ENCODE measurements around the gene PDLIM3. TPM values are rescaled to one million over a fixed set of nuclear protein-coding genes. Genes with fewer than 3 reads are reported as not detected.

The PDLIM3 gene
- total RNA-seq, 1 donor from 2014 or later = 1.4 TPM

- Mint-ChIP-seq H3K4me1 (peaks cover 17% of the 10 kb centered on the region), H3K9me3 (no peaks in the 10 kb centered on the region), H3K27ac (no peak overlapping the region), H3K4me3 (no peak overlapping the region), H3K36me3 (no peaks in the 10 kb centered on the region), H3K27me3 (ENCODE audit: insufficient read depth, low read depth) (peaks cover 5% of the 10 kb centered on the region)
- DNase-seq (ENCODE audit: low spot score) = no peak
- no peak overlapping the region for H3K9ac ChIP-seq
- no peaks in the 10 kb centered on the region for H3K79me2 ChIP-seq (ENCODE audit: low read depth)
- no peak overlapping the region for H3K4me2 ChIP-seq
- peaks cover 3% of the 10 kb centered on the region for H3K4me1 ChIP-seq
- H3K27me3 ChIP-seq = peaks cover 21% of the 10 kb centered on the region
- H3K27ac ChIP-seq = no peak overlapping the region
- no peaks in the 10 kb centered on the region for H3K9me3 ChIP-seq (ENCODE audit: low read depth)
- no peaks in the 10 kb centered on the region for H3F3A ChIP-seq (ENCODE audit: low read depth)
- H3K36me3 ChIP-seq = no peaks in the 10 kb centered on the region
- no peaks in the 10 kb centered on the region for H4K20me1 ChIP-seq (ENCODE audit: low read depth)
- no peak for TF ChIP-seq CTCF (IDR thresholded peaks at IDR 0.05)
- no peak for TF ChIP-seq EZH2 (IDR thresholded peaks at IDR 0.05)
- no peak for TF ChIP-seq EZH2phosphoT487 (IDR thresholded peaks at IDR 0.05)
- H2AFZ ChIP-seq (replicated peaks) = no peak overlapping the region
- H3K4me3 ChIP-seq = no peak overlapping the region
These were observed 67.3 kb downstream of the PDLIM3 start for GRCh38 chr4:185467991-185468390.

GRCh38 chr4:185467101-185467500 lies 68.2 kb downstream of the PDLIM3 start:
- no peak overlapping the region for H3K4me2 ChIP-seq
- DNase-seq (ENCODE audit: low spot score) = no peak
- no peaks in the 10 kb centered on the region for H3K9me3 ChIP-seq (ENCODE audit: low read depth)
- H3K27ac ChIP-seq = no peak overlapping the region
- H3K9me3 Mint-ChIP-seq = no peaks in the 10 kb centered on the region
- H3K36me3 Mint-ChIP-seq = no peaks in the 10 kb centered on the region
- TF ChIP-seq EZH2phosphoT487 (IDR thresholded peaks at IDR 0.05) = no peak
- TF ChIP-seq EZH2 (IDR thresholded peaks at IDR 0.05) = no peak
- no peak for TF ChIP-seq CTCF (IDR thresholded peaks at IDR 0.05)
- H3K27me3 ChIP-seq = peaks cover 17% of the 10 kb centered on the region
- peaks cover 3% of the 10 kb centered on the region for H3K4me1 ChIP-seq
- H3K4me3 Mint-ChIP-seq = no peak overlapping the region
- peaks cover 5% of the 10 kb centered on the region for H3K27me3 Mint-ChIP-seq (ENCODE audit: insufficient read depth, low read depth)
- peaks cover 17% of the 10 kb centered on the region for H3K4me1 Mint-ChIP-seq
- H3F3A ChIP-seq (ENCODE audit: low read depth) = no peaks in the 10 kb centered on the region
- H4K20me1 ChIP-seq (ENCODE audit: low read depth) = no peaks in the 10 kb centered on the region
- H3K9ac ChIP-seq = no peak overlapping the region
- H3K79me2 ChIP-seq (ENCODE audit: low read depth) = no peaks in the 10 kb centered on the region
- no peak overlapping the region for H3K4me3 ChIP-seq
- H2AFZ ChIP-seq (replicated peaks) = no peak overlapping the region
- no peaks in the 10 kb centered on the region for H3K36me3 ChIP-seq
- no peak overlapping the region for H3K27ac Mint-ChIP-seq

GRCh38 chr4:185465707-185466106 lies 69.6 kb downstream of the PDLIM3 start:
- Histone ChIP-seq H3K4me2 (no peak overlapping the region), H4K20me1 (ENCODE audit: low read depth) (no peaks in the 10 kb centered on the region), H3F3A (ENCODE audit: low read depth) (no peaks in the 10 kb centered on the region), H3K4me3 (no peak overlapping the region), H3K9ac (no peak overlapping the region), H3K27me3 (peaks cover 10% of the 10 kb centered on the region), H3K9me3 (ENCODE audit: low read depth) (no peaks in the 10 kb centered on the region), H3K79me2 (ENCODE audit: low read depth) (no peaks in the 10 kb centered on the region), H2AFZ (replicated peaks) (no peak overlapping the region), H3K27ac (no peak overlapping the region), H3K36me3 (no peaks in the 10 kb centered on the region), H3K4me1 (peaks cover 3% of the 10 kb centered on the region)
- peaks cover 5% of the 10 kb centered on the region for H3K27me3 Mint-ChIP-seq (ENCODE audit: insufficient read depth, low read depth)
- no peaks in the 10 kb centered on the region for H3K9me3 Mint-ChIP-seq
- H3K36me3 Mint-ChIP-seq = no peaks in the 10 kb centered on the region
- no peak overlapping the region for H3K27ac Mint-ChIP-seq
- DNase-seq (ENCODE audit: low spot score) = no peak
- no peak for TF ChIP-seq CTCF (IDR thresholded peaks at IDR 0.05)
- no peak for TF ChIP-seq EZH2phosphoT487 (IDR thresholded peaks at IDR 0.05)
- TF ChIP-seq EZH2 (IDR thresholded peaks at IDR 0.05) = no peak
- H3K4me3 Mint-ChIP-seq = no peak overlapping the region
- H3K4me1 Mint-ChIP-seq = peaks cover 14% of the 10 kb centered on the region
